PC-3 (cell line): Measurements from ENCODE around the gene A2ML1. TPM values are rescaled to one million over a fixed set of nuclear protein-coding genes. Genes with fewer than 3 reads are reported as not detected.

Source experiments
- ATAC-seq: fragments of 200-7000 bp; cut with Tn5 transposase; 2 replicates; pipeline ENCODE4 v1.9.1; 2020; ENCODE audit warnings: mild to moderate bottlenecking, moderate library complexity
- BruUV-seq: library from RNA; stranded (reverse); fragments of 400-500 nt; replicated peaks from 2 replicates; lab custom pipeline; 2021; lab: Mats Ljungman, UMichigan
- CTCF ChIA-PET: fragments of 300-600 bp; sonication (Branson Sonifier 250); formaldehyde crosslinking; loops from one replicate; lab custom pipeline; 2022; ENCODE audit warnings: antibody characterized with exemption; lab: Charles Lee
- POLR2A ChIA-PET: fragments of 300-600 bp; sonication (Branson Sonifier 250); formaldehyde crosslinking; loops from one replicate; lab custom pipeline; 2022; ENCODE audit warnings: antibody characterized with exemption; ENCODE audit not compliant: unreplicated experiment; lab: Charles Lee
- DNase-seq: peaks from one replicate; pipeline ENCODE4 v3.0.0-alpha.2; 2015
- H2AFZ ChIP-seq: fragments of 300-600 bp; sonication (generic); 2 replicates; pipeline ENCODE4 v1.6.0; 2016; ENCODE audit warnings: antibody characterized with exemption, low read length
- H3F3A ChIP-seq: fragments of 300-600 bp; sonication (generic); one replicate; pipeline ENCODE4 v1.6.0; 2017; ENCODE audit warnings: antibody characterized with exemption, low read length, control low read depth, mild to moderate bottlenecking; ENCODE audit not compliant: unreplicated experiment
- H3K27ac ChIP-seq: fragments of 300-600 bp; sonication (generic); 2 replicates; pipeline ENCODE4 v1.5.1; 2016; ENCODE audit warnings: mild to moderate bottlenecking, low read length
- H3K27me3 ChIP-seq: fragments of 300-600 bp; sonication (generic); 2 replicates; pipeline ENCODE4 v1.6.1; 2016; ENCODE audit warnings: low read length, mixed read lengths
- H3K36me3 ChIP-seq: fragments of 300-600 bp; sonication (generic); 2 replicates; pipeline ENCODE4 v1.6.1; 2016; ENCODE audit warnings: low read depth, mixed run types, low read length, mixed read lengths
- H3K4me1 ChIP-seq: fragments of 300-600 bp; sonication (generic); 2 replicates; pipeline ENCODE4 v1.5.1; 2016; ENCODE audit warnings: low read length; ENCODE audit not compliant: insufficient read depth
- H3K4me2 ChIP-seq: fragments of 300-600 bp; sonication (generic); 2 replicates; pipeline ENCODE4 v1.6.0; 2016; ENCODE audit warnings: low read length
- H3K4me3 ChIP-seq: fragments of 300-600 bp; sonication (generic); 2 replicates; pipeline ENCODE4 v1.5.1; 2016; ENCODE audit warnings: mild to moderate bottlenecking, low read length, mixed read lengths
- H3K79me2 ChIP-seq: fragments of 300-600 bp; sonication (generic); 2 replicates; pipeline ENCODE4 v1.6.1; 2017; ENCODE audit warnings: low read length, mixed read lengths
- H3K9ac ChIP-seq: fragments of 300-600 bp; sonication (generic); 2 replicates; pipeline ENCODE4 v1.6.0; 2016; ENCODE audit warnings: mild to moderate bottlenecking, low read length
- H3K9me2 ChIP-seq: fragments of 300-600 bp; sonication (generic); replicated peaks from 2 replicates; pipeline ENCODE4 v1.6.1; 2016; ENCODE audit warnings: mixed run types, low read length, mixed read lengths
- H3K9me3 ChIP-seq: fragments of 300-600 bp; sonication (generic); 2 replicates; pipeline ENCODE4 v1.6.1; 2016; ENCODE audit warnings: low read length, mixed read lengths
- H4K20me1 ChIP-seq: fragments of 300-600 bp; sonication (generic); 2 replicates; pipeline ENCODE4 v1.6.1; 2016; ENCODE audit warnings: low read length, mixed read lengths
- EZH2 ChIP-seq: fragments of 300-600 bp; sonication (generic); IDR thresholded peaks from one replicate; pipeline ENCODE4 v1.6.1; 2017; ENCODE audit warnings: antibody characterized with exemption, mild to moderate bottlenecking, low read length; ENCODE audit not compliant: unreplicated experiment
- EZH2phosphoT487 ChIP-seq: fragments of 300-600 bp; sonication (generic); IDR thresholded peaks from 2 replicates; pipeline ENCODE4 v1.6.1; 2018; ENCODE audit warnings: mild to moderate bottlenecking, antibody characterized with exemption, low read length, borderline replicate concordance
- intact Hi-C: fragments of 100-400 bp; cut with micrococcal nuclease; formaldehyde crosslinking; loops from 2 replicates; pipeline ENCODE4 v1.9.0; 2023
- total RNA-seq: library from RNA; depleted of rRNA; stranded (reverse); fragments of >200 nt; gene quantifications from 2 replicates; pipeline ENCODE4 v1.2.3, GENCODE V29; 2014
- TF ChIP-seq, protein P1 (sequence below): fragments of 300-600 bp; sonication (generic); conservative IDR thresholded peaks from 2 replicates; pipeline ENCODE4 v1.5.1; 2017; ENCODE audit warnings: antibody characterized with exemption, low read depth, mild to moderate bottlenecking, low read length

A2ML1 gene
- total RNA-seq, 1 experiment from 2014 or later = 0.36 TPM

DNA sequence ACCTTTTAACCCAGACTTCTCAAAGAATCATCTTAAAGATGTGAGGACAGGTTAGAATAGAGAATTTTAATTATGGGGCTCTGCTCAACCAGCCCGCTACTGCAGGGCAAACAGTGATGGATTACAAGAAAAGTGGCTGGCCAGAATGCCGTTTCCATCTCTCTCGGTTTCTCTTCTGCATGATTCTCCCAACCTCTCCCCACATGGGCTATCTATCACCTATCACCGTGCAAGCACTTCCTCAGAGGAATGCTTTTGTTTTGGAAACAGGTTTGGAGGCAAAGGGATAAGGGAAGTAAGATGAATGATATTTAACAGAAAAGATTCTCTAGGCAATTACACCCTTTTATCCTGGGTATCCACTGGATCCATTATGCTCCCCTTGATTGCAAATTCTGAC, 54.5 kb downstream of the A2ML1 start:
- Histone ChIP-seq H2AFZ (no peak overlapping the region), H3K9me3 (no peaks in the 10 kb centered on the region), H3K4me2 (no peak overlapping the region), H3F3A (no peaks in the 10 kb centered on the region), H3K9ac (no peak overlapping the region), H4K20me1 (no peaks in the 10 kb centered on the region), H3K36me3 (no peaks in the 10 kb centered on the region), H3K9me2 (no peaks in the 10 kb centered on the region), H3K79me2 (no peaks in the 10 kb centered on the region), H3K4me1 (no peaks in the 10 kb centered on the region), H3K27ac (no peak overlapping the region), H3K27me3 (no peaks in the 10 kb centered on the region), H3K4me3 (no peak overlapping the region)
- intact Hi-C loops = no loop called here
- CTCF ChIA-PET = no interaction called here
- BruUV-seq = no TSS peak
- ATAC-seq = no peak
- POLR2A ChIA-PET = no interaction called here
- TF ChIP-seq EZH2 = no peak
- TF ChIP-seq EZH2phosphoT487 = no peak
- TF ChIP-seq, protein P1, sequence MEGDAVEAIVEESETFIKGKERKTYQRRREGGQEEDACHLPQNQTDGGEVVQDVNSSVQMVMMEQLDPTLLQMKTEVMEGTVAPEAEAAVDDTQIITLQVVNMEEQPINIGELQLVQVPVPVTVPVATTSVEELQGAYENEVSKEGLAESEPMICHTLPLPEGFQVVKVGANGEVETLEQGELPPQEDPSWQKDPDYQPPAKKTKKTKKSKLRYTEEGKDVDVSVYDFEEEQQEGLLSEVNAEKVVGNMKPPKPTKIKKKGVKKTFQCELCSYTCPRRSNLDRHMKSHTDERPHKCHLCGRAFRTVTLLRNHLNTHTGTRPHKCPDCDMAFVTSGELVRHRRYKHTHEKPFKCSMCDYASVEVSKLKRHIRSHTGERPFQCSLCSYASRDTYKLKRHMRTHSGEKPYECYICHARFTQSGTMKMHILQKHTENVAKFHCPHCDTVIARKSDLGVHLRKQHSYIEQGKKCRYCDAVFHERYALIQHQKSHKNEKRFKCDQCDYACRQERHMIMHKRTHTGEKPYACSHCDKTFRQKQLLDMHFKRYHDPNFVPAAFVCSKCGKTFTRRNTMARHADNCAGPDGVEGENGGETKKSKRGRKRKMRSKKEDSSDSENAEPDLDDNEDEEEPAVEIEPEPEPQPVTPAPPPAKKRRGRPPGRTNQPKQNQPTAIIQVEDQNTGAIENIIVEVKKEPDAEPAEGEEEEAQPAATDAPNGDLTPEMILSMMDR = no peak
- no peak for DNase-seq

DNA sequence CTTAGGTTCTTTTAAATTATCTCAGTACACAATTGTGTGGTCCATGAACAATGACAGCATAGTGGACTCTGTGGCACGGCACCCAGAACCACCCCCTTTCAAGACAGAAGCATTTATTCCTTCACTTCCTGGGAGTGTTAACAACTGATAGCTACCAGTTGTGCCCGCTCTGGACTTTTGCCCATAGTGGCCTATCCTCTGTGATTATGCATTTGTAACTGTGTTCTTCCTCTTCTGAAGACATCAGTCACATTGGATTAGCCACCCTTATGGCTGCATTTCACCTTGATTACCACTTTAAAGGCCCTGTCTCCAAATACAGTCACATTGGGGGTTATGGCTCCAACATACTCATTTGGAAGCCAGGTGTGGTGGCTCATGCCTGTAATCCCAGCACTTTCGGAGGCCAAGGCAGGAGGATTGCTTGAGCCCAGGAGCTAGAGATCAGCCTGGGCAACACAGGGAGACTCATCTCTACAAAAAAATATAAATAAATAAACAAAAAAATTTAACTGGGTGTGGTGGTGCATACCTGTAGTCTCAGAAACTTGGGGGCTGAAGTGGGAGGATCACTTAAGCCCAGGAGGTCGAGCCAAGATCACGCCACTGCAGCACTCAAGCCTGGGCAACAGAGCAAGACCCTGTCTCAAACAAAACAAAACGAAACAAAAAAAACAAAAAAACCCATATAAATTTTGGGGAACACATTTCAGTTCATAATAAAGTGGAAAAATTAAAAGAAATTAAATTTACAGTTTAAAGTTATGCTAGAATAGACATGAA, 64.3 kb downstream of the A2ML1 start:
- Histone ChIP-seq H3K9me3 (no peaks in the 10 kb centered on the region), H3K27ac (no peak overlapping the region), H3K9me2 (no peaks in the 10 kb centered on the region), H3F3A (no peaks in the 10 kb centered on the region), H3K27me3 (0 out of 2 replicates have a peak, but pooled peaks cover 5% of the 10 kb centered on the region), H3K4me3 (no peak overlapping the region), H4K20me1 (no peaks in the 10 kb centered on the region), H3K36me3 (no peaks in the 10 kb centered on the region), H3K4me2 (no peak overlapping the region), H2AFZ (no peak overlapping the region), H3K9ac (no peak overlapping the region), H3K79me2 (no peaks in the 10 kb centered on the region), H3K4me1 (no peaks in the 10 kb centered on the region)
- no TSS peak for BruUV-seq
- TF ChIP-seq EZH2phosphoT487 (no peak), EZH2 (no peak)
- TF ChIP-seq, protein P1 = no peak
- intact Hi-C loops = no loop called here
- ATAC-seq = no peak
- CTCF ChIA-PET = no interaction called here
- POLR2A ChIA-PET = no interaction called here
- no peak for DNase-seq

GRCh38 chr12:8887285-8887715, 64.9 kb downstream of the A2ML1 start:
- Histone ChIP-seq H2AFZ (no peak overlapping the region), H3K9me2 (no peaks in the 10 kb centered on the region), H3K36me3 (no peaks in the 10 kb centered on the region), H3F3A (no peaks in the 10 kb centered on the region), H3K27ac (no peak overlapping the region), H3K9me3 (no peaks in the 10 kb centered on the region), H3K9ac (no peak overlapping the region), H3K4me1 (no peaks in the 10 kb centered on the region), H3K27me3 (0 out of 2 replicates have a peak, but pooled peaks cover 5% of the 10 kb centered on the region), H3K79me2 (no peaks in the 10 kb centered on the region), H4K20me1 (no peaks in the 10 kb centered on the region), H3K4me2 (no peak overlapping the region), H3K4me3 (no peak overlapping the region)
- intact Hi-C loops = no loop called here
- ChIA-PET CTCF (no interaction called here), POLR2A (no interaction called here)
- no peak for DNase-seq
- no peak for TF ChIP-seq EZH2
- TF ChIP-seq EZH2phosphoT487 = no peak
- TF ChIP-seq, protein P1 = no peak
- ATAC-seq = no peak
- no TSS peak for BruUV-seq
